Measurements from ENCODE around the gene ZNF143. TPM values are rescaled to one million over a fixed set of nuclear protein-coding genes. Genes with fewer than 3 reads are reported as not detected.

Gene ZNF143
- total and polyA plus RNA-seq, 2 of the 13 experiments (the other 11 are each of a cell fraction or from before 2014, with no cell fraction given): 22.4 to 35.6 TPM

DNA sequence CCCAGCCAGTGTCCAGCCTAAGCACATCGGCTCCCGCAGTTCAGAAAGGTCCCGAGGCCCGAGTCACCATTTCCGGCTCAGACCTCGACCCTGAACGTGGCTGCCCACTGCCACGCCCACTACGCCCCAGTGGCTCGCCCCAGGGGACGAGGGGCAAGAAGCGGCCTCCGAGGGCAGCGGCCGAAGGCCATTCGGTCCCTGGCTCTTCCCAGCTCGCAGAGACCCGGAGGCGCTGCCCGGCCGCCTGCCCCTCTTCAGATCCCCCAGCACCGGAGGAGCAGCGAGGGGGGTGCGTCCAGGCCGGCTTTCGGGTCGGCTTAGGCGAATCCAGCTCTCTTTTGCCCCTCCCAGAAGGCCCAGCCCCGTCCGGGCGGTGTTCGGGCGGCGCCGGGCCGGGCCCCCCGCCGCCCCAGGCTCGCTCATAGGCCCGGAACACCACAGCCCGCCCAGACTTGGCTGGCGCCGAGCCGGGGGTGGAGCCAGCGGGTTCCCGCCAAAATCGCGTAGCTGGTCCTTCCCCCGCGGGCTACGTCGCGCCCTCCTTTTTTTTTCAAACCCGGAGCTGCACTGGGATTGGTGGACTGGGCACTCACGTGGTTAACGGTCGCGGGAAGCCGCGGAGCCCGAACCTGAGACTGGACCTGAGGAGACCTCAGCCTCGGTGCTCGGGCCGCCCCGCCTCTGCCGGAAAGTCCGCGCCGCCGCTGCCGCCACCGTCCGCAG is 112.4 kb downstream of the ZNF143 start, which contains the start of gene WEE1 (continued):
- TF ChIP-seq, protein P1, sequence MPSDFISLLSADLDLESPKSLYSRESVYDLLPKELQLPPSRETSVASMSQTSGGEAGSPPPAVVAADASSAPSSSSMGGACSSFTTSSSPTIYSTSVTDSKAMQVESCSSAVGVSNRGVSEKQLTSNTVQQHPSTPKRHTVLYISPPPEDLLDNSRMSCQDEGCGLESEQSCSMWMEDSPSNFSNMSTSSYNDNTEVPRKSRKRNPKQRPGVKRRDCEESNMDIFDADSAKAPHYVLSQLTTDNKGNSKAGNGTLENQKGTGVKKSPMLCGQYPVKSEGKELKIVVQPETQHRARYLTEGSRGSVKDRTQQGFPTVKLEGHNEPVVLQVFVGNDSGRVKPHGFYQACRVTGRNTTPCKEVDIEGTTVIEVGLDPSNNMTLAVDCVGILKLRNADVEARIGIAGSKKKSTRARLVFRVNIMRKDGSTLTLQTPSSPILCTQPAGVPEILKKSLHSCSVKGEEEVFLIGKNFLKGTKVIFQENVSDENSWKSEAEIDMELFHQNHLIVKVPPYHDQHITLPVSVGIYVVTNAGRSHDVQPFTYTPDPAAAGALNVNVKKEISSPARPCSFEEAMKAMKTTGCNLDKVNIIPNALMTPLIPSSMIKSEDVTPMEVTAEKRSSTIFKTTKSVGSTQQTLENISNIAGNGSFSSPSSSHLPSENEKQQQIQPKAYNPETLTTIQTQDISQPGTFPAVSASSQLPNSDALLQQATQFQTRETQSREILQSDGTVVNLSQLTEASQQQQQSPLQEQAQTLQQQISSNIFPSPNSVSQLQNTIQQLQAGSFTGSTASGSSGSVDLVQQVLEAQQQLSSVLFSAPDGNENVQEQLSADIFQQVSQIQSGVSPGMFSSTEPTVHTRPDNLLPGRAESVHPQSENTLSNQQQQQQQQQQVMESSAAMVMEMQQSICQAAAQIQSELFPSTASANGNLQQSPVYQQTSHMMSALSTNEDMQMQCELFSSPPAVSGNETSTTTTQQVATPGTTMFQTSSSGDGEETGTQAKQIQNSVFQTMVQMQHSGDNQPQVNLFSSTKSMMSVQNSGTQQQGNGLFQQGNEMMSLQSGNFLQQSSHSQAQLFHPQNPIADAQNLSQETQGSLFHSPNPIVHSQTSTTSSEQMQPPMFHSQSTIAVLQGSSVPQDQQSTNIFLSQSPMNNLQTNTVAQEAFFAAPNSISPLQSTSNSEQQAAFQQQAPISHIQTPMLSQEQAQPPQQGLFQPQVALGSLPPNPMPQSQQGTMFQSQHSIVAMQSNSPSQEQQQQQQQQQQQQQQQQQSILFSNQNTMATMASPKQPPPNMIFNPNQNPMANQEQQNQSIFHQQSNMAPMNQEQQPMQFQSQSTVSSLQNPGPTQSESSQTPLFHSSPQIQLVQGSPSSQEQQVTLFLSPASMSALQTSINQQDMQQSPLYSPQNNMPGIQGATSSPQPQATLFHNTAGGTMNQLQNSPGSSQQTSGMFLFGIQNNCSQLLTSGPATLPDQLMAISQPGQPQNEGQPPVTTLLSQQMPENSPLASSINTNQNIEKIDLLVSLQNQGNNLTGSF (CRISPR knock-in tag; IDR thresholded peaks at IDR 0.05): peak; percentile 20; the same call in 1 of the 2 replicates
- TF ChIP-seq ZNF589 (CRISPR knock-in tag; conservative IDR thresholded peaks at IDR 0.05): peak; percentile 88
- TF ChIP-seq, protein P2, sequence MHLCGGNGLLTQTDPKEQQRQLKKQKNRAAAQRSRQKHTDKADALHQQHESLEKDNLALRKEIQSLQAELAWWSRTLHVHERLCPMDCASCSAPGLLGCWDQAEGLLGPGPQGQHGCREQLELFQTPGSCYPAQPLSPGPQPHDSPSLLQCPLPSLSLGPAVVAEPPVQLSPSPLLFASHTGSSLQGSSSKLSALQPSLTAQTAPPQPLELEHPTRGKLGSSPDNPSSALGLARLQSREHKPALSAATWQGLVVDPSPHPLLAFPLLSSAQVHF (CRISPR knock-in tag; IDR thresholded peaks at IDR 0.05): peak; percentile 81
- peak in 1 of 2 experiments; percentile 91 for TF ChIP-seq POLR2A (IDR thresholded peaks at IDR 0.05; ENCODE audit: insufficient read depth in 1 of 2, low read depth in 2 of 2, low read length in 2 of 2)
- peak; percentile 88 for TF ChIP-seq ZNF350 (CRISPR knock-in tag; IDR thresholded peaks at IDR 0.05; ENCODE audit: borderline replicate concordance, low read depth)
- 0 out of 2 replicates have a peak, but pooled peaks have one; percentile 46 for TF ChIP-seq MYNN (CRISPR knock-in tag; IDR thresholded peaks at IDR 0.05; ENCODE audit: low read depth)
- peak; percentile 50; the same call in 1 of the 2 replicates for TF ChIP-seq ZFYVE20 (CRISPR knock-in tag; IDR thresholded peaks at IDR 0.05; ENCODE audit: borderline replicate concordance, low read depth)
- TF ChIP-seq KDM5B (CRISPR knock-in tag; IDR thresholded peaks at IDR 0.05; ENCODE audit: borderline replicate concordance): peak; percentile 65; the same call in 1 of the 2 replicates
- TF ChIP-seq GATA4 (IDR thresholded peaks at IDR 0.05; ENCODE audit: borderline replicate concordance, low read depth): 0 out of 2 replicates have a peak, but pooled peaks have one; percentile 10
- peak; percentile 53; the same call in 1 of the 2 replicates for TF ChIP-seq MEF2D (CRISPR knock-in tag; IDR thresholded peaks at IDR 0.05)
- TF ChIP-seq NR2C2 (CRISPR knock-in tag; IDR thresholded peaks at IDR 0.05; ENCODE audit: borderline replicate concordance): peak; percentile 86
- peak; percentile 78 for TF ChIP-seq HNF4A (CRISPR knock-in tag; IDR thresholded peaks at IDR 0.05)
- TF ChIP-seq SMYD3 (CRISPR knock-in tag; IDR thresholded peaks at IDR 0.05): peak; percentile 96
- TF ChIP-seq SOX6 (IDR thresholded peaks at IDR 0.05): no peak
- peak; percentile 87 for TF ChIP-seq SOX6 (CRISPR knock-in tag; IDR thresholded peaks at IDR 0.05)
- TF ChIP-seq, protein P3, sequence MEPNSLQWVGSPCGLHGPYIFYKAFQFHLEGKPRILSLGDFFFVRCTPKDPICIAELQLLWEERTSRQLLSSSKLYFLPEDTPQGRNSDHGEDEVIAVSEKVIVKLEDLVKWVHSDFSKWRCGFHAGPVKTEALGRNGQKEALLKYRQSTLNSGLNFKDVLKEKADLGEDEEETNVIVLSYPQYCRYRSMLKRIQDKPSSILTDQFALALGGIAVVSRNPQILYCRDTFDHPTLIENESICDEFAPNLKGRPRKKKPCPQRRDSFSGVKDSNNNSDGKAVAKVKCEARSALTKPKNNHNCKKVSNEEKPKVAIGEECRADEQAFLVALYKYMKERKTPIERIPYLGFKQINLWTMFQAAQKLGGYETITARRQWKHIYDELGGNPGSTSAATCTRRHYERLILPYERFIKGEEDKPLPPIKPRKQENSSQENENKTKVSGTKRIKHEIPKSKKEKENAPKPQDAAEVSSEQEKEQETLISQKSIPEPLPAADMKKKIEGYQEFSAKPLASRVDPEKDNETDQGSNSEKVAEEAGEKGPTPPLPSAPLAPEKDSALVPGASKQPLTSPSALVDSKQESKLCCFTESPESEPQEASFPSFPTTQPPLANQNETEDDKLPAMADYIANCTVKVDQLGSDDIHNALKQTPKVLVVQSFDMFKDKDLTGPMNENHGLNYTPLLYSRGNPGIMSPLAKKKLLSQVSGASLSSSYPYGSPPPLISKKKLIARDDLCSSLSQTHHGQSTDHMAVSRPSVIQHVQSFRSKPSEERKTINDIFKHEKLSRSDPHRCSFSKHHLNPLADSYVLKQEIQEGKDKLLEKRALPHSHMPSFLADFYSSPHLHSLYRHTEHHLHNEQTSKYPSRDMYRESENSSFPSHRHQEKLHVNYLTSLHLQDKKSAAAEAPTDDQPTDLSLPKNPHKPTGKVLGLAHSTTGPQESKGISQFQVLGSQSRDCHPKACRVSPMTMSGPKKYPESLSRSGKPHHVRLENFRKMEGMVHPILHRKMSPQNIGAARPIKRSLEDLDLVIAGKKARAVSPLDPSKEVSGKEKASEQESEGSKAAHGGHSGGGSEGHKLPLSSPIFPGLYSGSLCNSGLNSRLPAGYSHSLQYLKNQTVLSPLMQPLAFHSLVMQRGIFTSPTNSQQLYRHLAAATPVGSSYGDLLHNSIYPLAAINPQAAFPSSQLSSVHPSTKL (CRISPR knock-in tag; IDR thresholded peaks at IDR 0.05): peak; percentile 33
- TF ChIP-seq ZNF160 (CRISPR knock-in tag; IDR thresholded peaks at IDR 0.05): peak; percentile 58; the same call in 1 of the 2 replicates
- TF ChIP-seq GABPB1 (CRISPR knock-in tag; IDR thresholded peaks at IDR 0.05): peak; percentile 92
